ENCODE results near the gene URM1.
"Not testable (repeated sequence)": the region's sequence is repeated elsewhere in the genome, so short reads cannot be mapped to it uniquely, and the experiment has no call there.

The URM1 gene

GRCh38 chr9:128411364-128412119 is 40.4 kb downstream of the URM1 start:
- TF ChIP-seq REST (IDR thresholded peaks at IDR 0.05; ENCODE audit: insufficient replicate concordance, low read depth) (no peak), SPI1 (IDR thresholded peaks at IDR 0.05; ENCODE audit: borderline replicate concordance, low read depth) (no peak), CTCF (IDR thresholded peaks at IDR 0.05; ENCODE audit: insufficient read depth, low read length) (no peak), GABPA (IDR thresholded peaks at IDR 0.05; ENCODE audit: low read depth) (no peak), POLR2AphosphoS5 (IDR thresholded peaks at IDR 0.05; ENCODE audit: low read depth) (no peak)
- Histone ChIP-seq H3K27ac (replicated peaks) (no peak overlapping the region), H3K27me3 (ENCODE audit: insufficient read depth, poor library complexity, severe bottlenecking) (peaks cover 6% of the 10 kb centered on the region), H3K4me3 (replicated peaks; ENCODE audit: insufficient read depth, low read length) (no peak overlapping the region)
- no peak for DNase-seq (ENCODE audit: low read depth in 1 of 2, low spot score in 1 of 2)

- peaks cover 4% of the 10 kb centered on the region for H3K27me3 ChIP-seq (ENCODE audit: insufficient read depth, poor library complexity, severe bottlenecking)
- H3K27ac ChIP-seq (replicated peaks) = no peak overlapping the region
- TF ChIP-seq SPI1 (IDR thresholded peaks at IDR 0.05; ENCODE audit: borderline replicate concordance, low read depth) = no peak
- no peak for TF ChIP-seq REST (IDR thresholded peaks at IDR 0.05; ENCODE audit: insufficient replicate concordance, low read depth)
- peak; percentile 49 for TF ChIP-seq CTCF (IDR thresholded peaks at IDR 0.05; ENCODE audit: insufficient read depth, low read length)
- TF ChIP-seq GABPA (IDR thresholded peaks at IDR 0.05; ENCODE audit: low read depth) = no peak
- TF ChIP-seq POLR2AphosphoS5 (IDR thresholded peaks at IDR 0.05; ENCODE audit: low read depth) = no peak
- peak in 1 of 2 experiments; percentile 47 for DNase-seq (ENCODE audit: low read depth in 1 of 2, low spot score in 1 of 2)
- no peak overlapping the region for H3K4me3 ChIP-seq (replicated peaks; ENCODE audit: insufficient read depth, low read length)
These were observed 41.1 kb downstream of the URM1 start for GRCh38 chr9:128412120-128412790.

GRCh38 chr9:128413728-128414127 is 42.6 kb downstream of the URM1 start:
- not testable (repeated sequence) for H3K27me3 ChIP-seq (ENCODE audit: insufficient read depth, poor library complexity, severe bottlenecking); H3K4me3 ChIP-seq (replicated peaks; ENCODE audit: insufficient read depth, low read length); DNase-seq (ENCODE audit: low read depth in 1 of 2, low spot score in 1 of 2); H3K27ac ChIP-seq (replicated peaks)

- DNase-seq (ENCODE audit: low read depth in 1 of 2, low spot score in 1 of 2) = no peak
- no peak overlapping the region for H3K27ac ChIP-seq (replicated peaks)
- H3K4me3 ChIP-seq (replicated peaks; ENCODE audit: insufficient read depth, low read length) = no peak overlapping the region
- peaks cover 11% of the 10 kb centered on the region for H3K27me3 ChIP-seq (ENCODE audit: insufficient read depth, poor library complexity, severe bottlenecking)
- peak; percentile 7 for TF ChIP-seq CTCF (IDR thresholded peaks at IDR 0.05; ENCODE audit: insufficient read depth, low read length)
- TF ChIP-seq SPI1 (IDR thresholded peaks at IDR 0.05; ENCODE audit: borderline replicate concordance, low read depth) = no peak
- no peak for TF ChIP-seq REST (IDR thresholded peaks at IDR 0.05; ENCODE audit: insufficient replicate concordance, low read depth)
These were observed 43.3 kb downstream of the URM1 start for GRCh38 chr9:128414461-128414860.

Data from HL-60 (cell line).